ENCODE results near the gene SORBS2. TPM values are rescaled to one million over a fixed set of nuclear protein-coding genes. Genes with fewer than 3 reads are reported as not detected.
A peak's percentile ranks its signal among the peaks of the same experiment; 100 is the strongest.

Gene SORBS2
- total RNA-seq, 1 donor from 2014 or later = 33.6 TPM

GRCh38 chr4:185838514-185839193 is 26.7 kb upstream of the SORBS2 start:
- H3K4me3 Mint-ChIP-seq (ENCODE audit: unreplicated experiment) = no peak overlapping the region
- no peaks in the 10 kb centered on the region for H3K27me3 Mint-ChIP-seq (ENCODE audit: unreplicated experiment)
- peak; percentile 46 for TF ChIP-seq CTCF (IDR thresholded peaks at IDR 0.05)
- H3K36me3 Mint-ChIP-seq (ENCODE audit: unreplicated experiment) = no peaks in the 10 kb centered on the region
- no peaks in the 10 kb centered on the region for H3K9me3 Mint-ChIP-seq (ENCODE audit: unreplicated experiment)
- no peaks in the 10 kb centered on the region for H3K4me1 Mint-ChIP-seq (ENCODE audit: unreplicated experiment)
- no peak for DNase-seq (ENCODE audit: extremely low spot score, unreplicated experiment)
- H3K27ac Mint-ChIP-seq (ENCODE audit: unreplicated experiment) = no peak overlapping the region

GRCh38 chr4:185838104-185838452 is 26.1 kb upstream of the SORBS2 start:
- TF ChIP-seq CTCF (IDR thresholded peaks at IDR 0.05) = no peak
- Mint-ChIP-seq H3K27ac (ENCODE audit: unreplicated experiment) (no peak overlapping the region), H3K9me3 (ENCODE audit: unreplicated experiment) (no peaks in the 10 kb centered on the region), H3K36me3 (ENCODE audit: unreplicated experiment) (no peaks in the 10 kb centered on the region), H3K4me1 (ENCODE audit: unreplicated experiment) (no peaks in the 10 kb centered on the region), H3K4me3 (ENCODE audit: unreplicated experiment) (no peak overlapping the region), H3K27me3 (ENCODE audit: unreplicated experiment) (no peaks in the 10 kb centered on the region)
- no peak for DNase-seq (ENCODE audit: extremely low spot score, unreplicated experiment)

GRCh38 chr4:185837415-185838103 is 25.6 kb upstream of the SORBS2 start:
- no peak for TF ChIP-seq CTCF (IDR thresholded peaks at IDR 0.05)
- no peaks in the 10 kb centered on the region for H3K4me1 Mint-ChIP-seq (ENCODE audit: unreplicated experiment)
- no peak overlapping the region for H3K27ac Mint-ChIP-seq (ENCODE audit: unreplicated experiment)
- H3K9me3 Mint-ChIP-seq (ENCODE audit: unreplicated experiment) = no peaks in the 10 kb centered on the region
- H3K27me3 Mint-ChIP-seq (ENCODE audit: unreplicated experiment) = no peaks in the 10 kb centered on the region
- H3K4me3 Mint-ChIP-seq (ENCODE audit: unreplicated experiment) = no peak overlapping the region
- no peak for DNase-seq (ENCODE audit: extremely low spot score, unreplicated experiment)
- no peaks in the 10 kb centered on the region for H3K36me3 Mint-ChIP-seq (ENCODE audit: unreplicated experiment)

GRCh38 chr4:185836241-185837084 is 24.5 kb upstream of the SORBS2 start:
- H3K4me3 Mint-ChIP-seq (ENCODE audit: unreplicated experiment) = no peak overlapping the region
- H3K4me1 Mint-ChIP-seq (ENCODE audit: unreplicated experiment) = peaks cover 1% of the 10 kb centered on the region
- no peaks in the 10 kb centered on the region for H3K27me3 Mint-ChIP-seq (ENCODE audit: unreplicated experiment)
- no peaks in the 10 kb centered on the region for H3K36me3 Mint-ChIP-seq (ENCODE audit: unreplicated experiment)
- no peaks in the 10 kb centered on the region for H3K9me3 Mint-ChIP-seq (ENCODE audit: unreplicated experiment)
- TF ChIP-seq CTCF (IDR thresholded peaks at IDR 0.05) = no peak
- DNase-seq (ENCODE audit: extremely low spot score, unreplicated experiment) = no peak
- H3K27ac Mint-ChIP-seq (ENCODE audit: unreplicated experiment) = no peak overlapping the region

GRCh38 chr4:185835814-185836213 is 23.8 kb upstream of the SORBS2 start:
- no peak for DNase-seq (ENCODE audit: extremely low spot score, unreplicated experiment)
- no peaks in the 10 kb centered on the region for H3K36me3 Mint-ChIP-seq (ENCODE audit: unreplicated experiment)
- no peaks in the 10 kb centered on the region for H3K27me3 Mint-ChIP-seq (ENCODE audit: unreplicated experiment)
- peaks cover 1% of the 10 kb centered on the region for H3K4me1 Mint-ChIP-seq (ENCODE audit: unreplicated experiment)
- no peaks in the 10 kb centered on the region for H3K9me3 Mint-ChIP-seq (ENCODE audit: unreplicated experiment)
- TF ChIP-seq CTCF (IDR thresholded peaks at IDR 0.05) = no peak
- no peak overlapping the region for H3K4me3 Mint-ChIP-seq (ENCODE audit: unreplicated experiment)
- H3K27ac Mint-ChIP-seq (ENCODE audit: unreplicated experiment) = no peak overlapping the region

All from osteocyte (in vitro differentiated cells).